Measurements from ENCODE around the gene HFE.

GRCh38 chr6:26103770-26104456, 16.7 kb downstream of the HFE start:
- TF ChIP-seq TAF1 (IDR thresholded peaks at IDR 0.05; ENCODE audit: low read depth), result no peak
- TF ChIP-seq CTCF (IDR thresholded peaks at IDR 0.05; ENCODE audit: poor library complexity, severe bottlenecking), result peak; percentile 81
- TF ChIP-seq POLR2AphosphoS5 (IDR thresholded peaks at IDR 0.05), result peak; percentile 99
- TF ChIP-seq, protein P1, sequence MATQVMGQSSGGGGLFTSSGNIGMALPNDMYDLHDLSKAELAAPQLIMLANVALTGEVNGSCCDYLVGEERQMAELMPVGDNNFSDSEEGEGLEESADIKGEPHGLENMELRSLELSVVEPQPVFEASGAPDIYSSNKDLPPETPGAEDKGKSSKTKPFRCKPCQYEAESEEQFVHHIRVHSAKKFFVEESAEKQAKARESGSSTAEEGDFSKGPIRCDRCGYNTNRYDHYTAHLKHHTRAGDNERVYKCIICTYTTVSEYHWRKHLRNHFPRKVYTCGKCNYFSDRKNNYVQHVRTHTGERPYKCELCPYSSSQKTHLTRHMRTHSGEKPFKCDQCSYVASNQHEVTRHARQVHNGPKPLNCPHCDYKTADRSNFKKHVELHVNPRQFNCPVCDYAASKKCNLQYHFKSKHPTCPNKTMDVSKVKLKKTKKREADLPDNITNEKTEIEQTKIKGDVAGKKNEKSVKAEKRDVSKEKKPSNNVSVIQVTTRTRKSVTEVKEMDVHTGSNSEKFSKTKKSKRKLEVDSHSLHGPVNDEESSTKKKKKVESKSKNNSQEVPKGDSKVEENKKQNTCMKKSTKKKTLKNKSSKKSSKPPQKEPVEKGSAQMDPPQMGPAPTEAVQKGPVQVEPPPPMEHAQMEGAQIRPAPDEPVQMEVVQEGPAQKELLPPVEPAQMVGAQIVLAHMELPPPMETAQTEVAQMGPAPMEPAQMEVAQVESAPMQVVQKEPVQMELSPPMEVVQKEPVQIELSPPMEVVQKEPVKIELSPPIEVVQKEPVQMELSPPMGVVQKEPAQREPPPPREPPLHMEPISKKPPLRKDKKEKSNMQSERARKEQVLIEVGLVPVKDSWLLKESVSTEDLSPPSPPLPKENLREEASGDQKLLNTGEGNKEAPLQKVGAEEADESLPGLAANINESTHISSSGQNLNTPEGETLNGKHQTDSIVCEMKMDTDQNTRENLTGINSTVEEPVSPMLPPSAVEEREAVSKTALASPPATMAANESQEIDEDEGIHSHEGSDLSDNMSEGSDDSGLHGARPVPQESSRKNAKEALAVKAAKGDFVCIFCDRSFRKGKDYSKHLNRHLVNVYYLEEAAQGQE (IDR thresholded peaks at IDR 0.05; ENCODE audit: borderline replicate concordance), result peak; percentile 49
- TF ChIP-seq EZH2 (IDR thresholded peaks at IDR 0.05; ENCODE audit: borderline replicate concordance, insufficient read depth, low read length, poor library complexity, severe bottlenecking), result no peak
- TF ChIP-seq SMC3 (conservative IDR thresholded peaks at IDR 0.05; ENCODE audit: poor library complexity), result peak; percentile 56
- TF ChIP-seq MXI1 (conservative IDR thresholded peaks at IDR 0.05; ENCODE audit: poor library complexity, severe bottlenecking), result peak; percentile 81
- peak; percentile 82 for TF ChIP-seq EP300 (conservative IDR thresholded peaks at IDR 0.05; ENCODE audit: poor library complexity, severe bottlenecking)
- TF ChIP-seq RAD21 (conservative IDR thresholded peaks at IDR 0.05), result no peak
